GM12878 (cell line): ENCODE results near the gene TSPAN16. TPM values are rescaled to one million over a fixed set of nuclear protein-coding genes. Genes with fewer than 3 reads are reported as not detected.
A peak's percentile ranks its signal among the peaks of the same experiment; 100 is the strongest.
"Not testable (repeated sequence)": the region's sequence is repeated elsewhere in the genome, so short reads cannot be mapped to it uniquely, and the experiment has no call there.

ENCODE experiments used
- ATAC-seq: fragments of 200-7000 bp; cut with Tn5 transposase; 3 replicates; pipeline ENCODE4 v1.9.1; 2020; ENCODE audit warnings: mild to moderate bottlenecking, moderate library complexity
- BruUV-seq: library from RNA; stranded (reverse); fragments of 400-500 nt; replicated peaks from 2 replicates; lab custom pipeline; 2021; lab: Mats Ljungman, UMichigan
- CTCF ChIA-PET: fragments of 300-600 bp; sonication (Branson Sonifier 250); formaldehyde crosslinking; extraction: SDS; loops from one replicate; lab custom pipeline; 2021; ENCODE audit warnings: inconsistent platforms; lab: Yijun Ruan, JAX
- POLR2A ChIA-PET: fragments of 350-600 bp; formaldehyde crosslinking; extraction: SDS; loops from one replicate; lab custom pipeline; 2021; ENCODE audit warnings: inconsistent platforms; lab: Charles Lee
- RAD21 ChIA-PET: fragments of 300-600 bp; sonication (Branson Sonifier 250); formaldehyde crosslinking; loops from one replicate; lab custom pipeline; 2023; ENCODE audit warnings: antibody characterized with exemption; ENCODE audit not compliant: unreplicated experiment; lab: Charles Lee
- SMC1A ChIA-PET: fragments of 300-600 bp; sonication (Branson Sonifier 250); formaldehyde crosslinking; loops from one replicate; lab custom pipeline; 2023; ENCODE audit not compliant: unreplicated experiment, uncharacterized antibody; lab: Charles Lee
- DNase-seq: peaks from one replicate; pipeline ENCODE4 v3.0.0-alpha.2; 2011; ENCODE audit warnings: low read depth, low spot score
- FAIRE-seq: peaks from 3 replicates; lab custom pipeline; 2011; peaks lifted over from hg19 to GRCh38; lab: Jason Lieb, UNC
- H2AFZ ChIP-seq: 2 replicates; pipeline ENCODE4 v1.6.0; 2011; ENCODE audit warnings: low read depth, low read length, control low read depth; ENCODE audit not compliant: control insufficient read depth
- H3K27ac ChIP-seq: 2 replicates; pipeline ENCODE4 v1.5.1; 2011; ENCODE audit warnings: control low read depth; ENCODE audit not compliant: control insufficient read depth, insufficient read depth
- H3K27me3 ChIP-seq, 2 experiments: replicated peaks in 1 of 2; 2 replicates each; pipeline versions ENCODE4 v1.6.0 to v1.6.1; 2011; ENCODE audit warnings: low read length in 1 of 2; ENCODE audit not compliant: control insufficient read depth in 2 of 2, insufficient read depth in 2 of 2
- H3K36me3 ChIP-seq, 2 experiments: 2 replicates each; pipeline ENCODE4 v1.5.1; 2011; ENCODE audit warnings: low read length in 1 of 2; ENCODE audit not compliant: control insufficient read depth in 2 of 2, insufficient read depth in 2 of 2
- H3K4me1 ChIP-seq: 2 replicates; pipeline ENCODE4 v1.6.1; 2011; ENCODE audit warnings: mild to moderate bottlenecking, low read length, moderate library complexity, mixed read lengths; ENCODE audit not compliant: control insufficient read depth, insufficient read depth
- H3K4me2 ChIP-seq: 2 replicates; pipeline ENCODE4 v1.6.0; 2011; ENCODE audit warnings: control low read depth; ENCODE audit not compliant: control insufficient read depth, insufficient read depth
- H3K4me3 ChIP-seq: fragments of 200-600 bp; sonication (generic); 2 replicates; pipeline ENCODE4 v1.5.1; 2016
- H3K79me2 ChIP-seq: 2 replicates; pipeline ENCODE4 v1.6.0; 2011; ENCODE audit warnings: low read length; ENCODE audit not compliant: control insufficient read depth, insufficient read depth
- H3K9ac ChIP-seq: 2 replicates; pipeline ENCODE4 v1.8.0; 2011; ENCODE audit warnings: low read length, control low read depth, mixed read lengths; ENCODE audit not compliant: control insufficient read depth, insufficient read depth
- H3K9me3 ChIP-seq: replicated peaks from 3 replicates; pipeline ENCODE4 v1.5.1; 2011; ENCODE audit warnings: mild to moderate bottlenecking, low read length; ENCODE audit not compliant: control insufficient read depth, insufficient read depth
- H4K20me1 ChIP-seq: 2 replicates; pipeline ENCODE4 v1.6.0; 2011; ENCODE audit not compliant: control insufficient read depth, insufficient read depth
- POU2F2 ChIP-seq: IDR thresholded peaks from 3 replicates; pipeline ENCODE4 v1.6.1; 2011; ENCODE audit warnings: low read depth, mild to moderate bottlenecking, low read length, borderline replicate concordance
- ZBTB40 ChIP-seq: fragments of 450-650 bp; IDR thresholded peaks from 2 replicates; pipeline ENCODE4 v1.6.1; 2016; ENCODE audit warnings: mild to moderate bottlenecking, moderate library complexity, borderline replicate concordance
- WGBS: methylation state at CpG from one replicate; pipeline ENCODE4 v1.1.6; 2016; ENCODE audit warnings: low lambda C conversion rate; ENCODE audit not compliant: insufficient replicate concordance, insufficient coverage; ENCODE audit errors: missing lambda C conversion rate; 5-methylcytosine and 5-hydroxymethylcytosine counted together
- in situ Hi-C: fragments of 300-500 bp; cut with MboI; formaldehyde crosslinking; loops from 9 replicates; pipeline ENCODE4 v1.14.3; 2018; ENCODE audit warnings: mixed read lengths
- intact Hi-C: fragments of 100-400 bp; cut with micrococcal nuclease; formaldehyde crosslinking; loops from one replicate; pipeline ENCODE4 v1.14.2; 2022; ENCODE audit not compliant: unreplicated experiment
- polyA plus RNA-seq, 11 experiments: library from polyadenylated mRNA; depleted of rRNA in 4 of 11; unstranded in 6 of 11; stranded (reverse) in 5 of 11; fragments of >200 nt; fragmentation: Nextera tagmentation in 4 of 11; fragmentation: Illumina TruSeq in 1 of 11; extraction: Ambion mirVana in 4 of 11; extraction: Trizol in 1 of 11; gene quantifications; 1 replicate in 1 of 11; 2 replicates in 10 of 11; pipeline versions ENCODE4 v1.2.1 to v1.2.3, GENCODE V29; 2011 to 2016; ENCODE audit warnings: inconsistent platforms in 2 of 11, missing spikeins in 2 of 11, low read depth in 1 of 11
- total RNA-seq, 4 experiments: library from RNA; depleted of rRNA in 3 of 4; stranded (reverse); fragments of >200 nt in 3 of 4; fragmentation: Illumina TruSeq in 1 of 4; extraction: Trizol in 1 of 4; gene quantifications; 2 replicates each; pipeline versions ENCODE4 v1.2.1 to v1.2.3, GENCODE V29; 2013 to 2021

TSPAN16 gene
- total and polyA plus RNA-seq, 10 of the 15 experiments (the other 5 are each of a cell fraction or from before 2014, with no cell fraction given) = not detected

- H2AFZ ChIP-seq, BruUV-seq, H3K36me3 ChIP-seq, SMC1A ChIA-PET, H3K9me3 ChIP-seq, H3K4me2 ChIP-seq, H3K9ac ChIP-seq, POLR2A ChIA-PET, ATAC-seq, FAIRE-seq, H3K27ac ChIP-seq, intact Hi-C loops, H3K4me3 ChIP-seq, H3K79me2 ChIP-seq, H4K20me1 ChIP-seq, in situ Hi-C loops, H3K4me1 ChIP-seq, DNase-seq, CTCF ChIA-PET, H3K27me3 ChIP-seq: not testable (repeated sequence)
- peak; percentile 88 for TF ChIP-seq ZBTB40
- TF ChIP-seq POU2F2 = peak; percentile 14; the same call in 1 of the 3 replicates
- RAD21 ChIA-PET = interaction anchor here (0.7 kb wide), 1 partner anchor 27 kb away, joined by 3 read pairs; no protein-coding TSS in a partner anchor
- 92% methylated on average over 9 of the region's 9 CpGs for WGBS
These were observed 37.9 kb downstream of the TSPAN16 start for GRCh38 chr19:11333838-11334237.
